HCT116 (cell line): ENCODE data around the gene SPATA33.

Source experiments
- CEBPB ChIP-seq: IDR thresholded peaks from 2 replicates; pipeline ENCODE4 v1.6.1; 2012; ENCODE audit warnings: low read depth
- CTCF ChIP-seq, 3 experiments: fragments of 200-600 bp in 1 of 3; sonication (generic) in 1 of 3; IDR thresholded peaks in 2 of 3; conservative IDR thresholded peaks in 1 of 3; 2 replicates each; pipeline ENCODE4 v1.5.1; 2012 to 2017; ENCODE audit warnings: low read depth in 2 of 3, low read length in 2 of 3, antibody characterized with exemption in 1 of 3, borderline replicate concordance in 1 of 3, control low read depth in 1 of 3, mild to moderate bottlenecking in 1 of 3, mixed read lengths in 1 of 3, mixed run types in 1 of 3, moderate library complexity in 1 of 3; ENCODE audit not compliant: insufficient read depth in 1 of 3
- EZH2 ChIP-seq: fragments of 200-600 bp; sonication (generic); IDR thresholded peaks from 2 replicates; pipeline ENCODE4 v1.6.1; 2017; ENCODE audit warnings: antibody characterized with exemption, mixed run types
- FOSL1 ChIP-seq: IDR thresholded peaks from 2 replicates; pipeline ENCODE4 v1.6.1; 2012; ENCODE audit warnings: low read depth
- POLR2A ChIP-seq: IDR thresholded peaks from 2 replicates; pipeline ENCODE4 v1.7.0; 2011; ENCODE audit warnings: borderline replicate concordance; ENCODE audit not compliant: insufficient read depth, insufficient read length; ENCODE audit errors: extremely low read depth
- POLR2AphosphoS5 ChIP-seq: IDR thresholded peaks from 2 replicates; pipeline ENCODE4 v1.6.1; 2011; ENCODE audit warnings: mild to moderate bottlenecking, low read depth, low read length, moderate library complexity
- RAD21 ChIP-seq: IDR thresholded peaks from 2 replicates; pipeline ENCODE4 v1.6.1; 2012; ENCODE audit warnings: low read depth, mild to moderate bottlenecking
- SRF ChIP-seq: IDR thresholded peaks from 2 replicates; pipeline ENCODE4 v1.6.1; 2012; ENCODE audit warnings: low read depth
- TCF7L2 ChIP-seq: IDR thresholded peaks from 2 replicates; pipeline ENCODE4 v1.7.0; 2011; ENCODE audit warnings: borderline replicate concordance, inconsistent platforms; ENCODE audit not compliant: insufficient read depth, insufficient read length; ENCODE audit errors: extremely low read depth
- ZNF274 ChIP-seq: fragments of 200-500 bp; sonication (Bioruptor generic); IDR thresholded peaks from 2 replicates; pipeline ENCODE4 v1.6.1; 2014; ENCODE audit warnings: mild to moderate bottlenecking, low read depth, low read length, inconsistent platforms
- TF ChIP-seq, protein P1 (sequence below): IDR thresholded peaks from 2 replicates; pipeline ENCODE4 v1.6.1; 2012
- TF ChIP-seq, protein P2 (sequence below): IDR thresholded peaks from 2 replicates; pipeline ENCODE4 v1.6.1; 2012; ENCODE audit warnings: low read depth

- peak in 2 of 3 experiments; percentile 34 to 43; a peak in 4 of 6 replicates for TF ChIP-seq CTCF (IDR thresholded peaks at IDR 0.05 in 2 of 3, conservative IDR thresholded peaks at IDR 0.05 in 1 of 3; ENCODE audit: borderline replicate concordance in 1 of 3, insufficient read depth in 1 of 3, low read depth in 2 of 3, low read length in 2 of 3)
- TF ChIP-seq CEBPB, result no peak
- TF ChIP-seq POLR2AphosphoS5, result no peak
- no peak for TF ChIP-seq SRF
- no peak for TF ChIP-seq ZNF274
- no peak for TF ChIP-seq EZH2
- no peak for TF ChIP-seq FOSL1
- TF ChIP-seq, protein P1, sequence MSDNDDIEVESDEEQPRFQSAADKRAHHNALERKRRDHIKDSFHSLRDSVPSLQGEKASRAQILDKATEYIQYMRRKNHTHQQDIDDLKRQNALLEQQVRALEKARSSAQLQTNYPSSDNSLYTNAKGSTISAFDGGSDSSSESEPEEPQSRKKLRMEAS, result no peak
- TF ChIP-seq RAD21, result no peak
- TF ChIP-seq, protein P2, sequence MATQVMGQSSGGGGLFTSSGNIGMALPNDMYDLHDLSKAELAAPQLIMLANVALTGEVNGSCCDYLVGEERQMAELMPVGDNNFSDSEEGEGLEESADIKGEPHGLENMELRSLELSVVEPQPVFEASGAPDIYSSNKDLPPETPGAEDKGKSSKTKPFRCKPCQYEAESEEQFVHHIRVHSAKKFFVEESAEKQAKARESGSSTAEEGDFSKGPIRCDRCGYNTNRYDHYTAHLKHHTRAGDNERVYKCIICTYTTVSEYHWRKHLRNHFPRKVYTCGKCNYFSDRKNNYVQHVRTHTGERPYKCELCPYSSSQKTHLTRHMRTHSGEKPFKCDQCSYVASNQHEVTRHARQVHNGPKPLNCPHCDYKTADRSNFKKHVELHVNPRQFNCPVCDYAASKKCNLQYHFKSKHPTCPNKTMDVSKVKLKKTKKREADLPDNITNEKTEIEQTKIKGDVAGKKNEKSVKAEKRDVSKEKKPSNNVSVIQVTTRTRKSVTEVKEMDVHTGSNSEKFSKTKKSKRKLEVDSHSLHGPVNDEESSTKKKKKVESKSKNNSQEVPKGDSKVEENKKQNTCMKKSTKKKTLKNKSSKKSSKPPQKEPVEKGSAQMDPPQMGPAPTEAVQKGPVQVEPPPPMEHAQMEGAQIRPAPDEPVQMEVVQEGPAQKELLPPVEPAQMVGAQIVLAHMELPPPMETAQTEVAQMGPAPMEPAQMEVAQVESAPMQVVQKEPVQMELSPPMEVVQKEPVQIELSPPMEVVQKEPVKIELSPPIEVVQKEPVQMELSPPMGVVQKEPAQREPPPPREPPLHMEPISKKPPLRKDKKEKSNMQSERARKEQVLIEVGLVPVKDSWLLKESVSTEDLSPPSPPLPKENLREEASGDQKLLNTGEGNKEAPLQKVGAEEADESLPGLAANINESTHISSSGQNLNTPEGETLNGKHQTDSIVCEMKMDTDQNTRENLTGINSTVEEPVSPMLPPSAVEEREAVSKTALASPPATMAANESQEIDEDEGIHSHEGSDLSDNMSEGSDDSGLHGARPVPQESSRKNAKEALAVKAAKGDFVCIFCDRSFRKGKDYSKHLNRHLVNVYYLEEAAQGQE, result no peak
- no peak for TF ChIP-seq TCF7L2
- TF ChIP-seq POLR2A, result no peak
Observed at GRCh38 chr16:89700649-89701424, 43.2 kb downstream of the SPATA33 start.
